GM21619 (cell line): ENCODE results near the gene ACOT4.
"Not testable (repeated sequence)": the region's sequence is repeated elsewhere in the genome, so short reads cannot be mapped to it uniquely, and the experiment has no call there.

Experiments used
- ATAC-seq: cut with Tn5 transposase; IDR thresholded peaks from one replicate; pipeline ENCODE4 v1.9.1; 2021; ENCODE audit not compliant: unreplicated experiment

ACOT4 gene

DNA sequence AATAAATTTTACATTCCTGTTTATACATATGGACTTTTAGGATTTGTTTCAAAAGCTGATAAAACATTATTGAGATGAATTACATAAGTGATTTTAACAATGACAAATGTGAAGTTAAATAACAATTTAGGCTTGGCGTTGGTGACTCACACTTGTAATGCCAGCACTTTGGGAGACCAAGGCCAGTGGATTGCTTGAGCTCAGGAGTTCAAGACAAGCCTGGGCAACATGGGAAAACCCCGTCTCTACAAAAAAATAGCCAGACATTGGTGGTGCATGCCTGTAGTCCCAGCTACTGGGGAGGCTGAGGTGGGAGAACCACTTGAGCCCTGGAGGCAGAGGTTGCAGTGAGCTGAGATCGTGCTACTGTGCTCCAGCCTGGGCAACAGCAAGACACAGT lies 15.3 kb upstream of the ACOT4 start:
- no peak for ATAC-seq

DNA sequence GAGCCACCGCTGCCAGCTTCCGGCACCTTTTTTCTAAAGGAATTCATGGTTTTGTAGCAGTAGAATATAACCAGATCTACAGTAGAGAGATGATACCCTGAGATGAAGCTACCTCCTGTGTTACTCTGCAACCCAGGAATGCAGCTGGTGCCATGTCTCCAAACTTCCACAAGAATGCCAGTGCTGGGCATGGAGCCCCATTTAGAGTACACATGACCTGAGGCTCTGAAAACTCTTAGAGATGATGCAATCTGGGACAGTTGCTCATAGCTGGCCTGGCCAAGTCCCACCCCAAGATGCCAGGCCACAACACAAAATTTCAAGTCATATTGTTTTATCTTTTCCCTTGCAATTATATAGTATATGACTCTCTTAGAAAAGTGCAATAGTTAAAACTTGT lies 14.5 kb upstream of the ACOT4 start:
- not testable (repeated sequence) for ATAC-seq

- not testable (repeated sequence) for ATAC-seq
Observed at GRCh38 chr14:73582102-73582979, 9.3 kb upstream of the ACOT4 start.

- no peak for ATAC-seq
Observed at GRCh38 chr14:73588695-73589094, 3.0 kb upstream of the ACOT4 start.

GRCh38 chr14:73589116-73589515 lies 2.6 kb upstream of the ACOT4 start:
- no peak for ATAC-seq

- ATAC-seq: not testable (repeated sequence)
Observed at GRCh38 chr14:73590673-73591004, 1.0 kb upstream of the ACOT4 start.

GRCh38 chr14:73594491-73594890 lies 2.8 kb downstream of the ACOT4 start:
- ATAC-seq: no peak

DNA sequence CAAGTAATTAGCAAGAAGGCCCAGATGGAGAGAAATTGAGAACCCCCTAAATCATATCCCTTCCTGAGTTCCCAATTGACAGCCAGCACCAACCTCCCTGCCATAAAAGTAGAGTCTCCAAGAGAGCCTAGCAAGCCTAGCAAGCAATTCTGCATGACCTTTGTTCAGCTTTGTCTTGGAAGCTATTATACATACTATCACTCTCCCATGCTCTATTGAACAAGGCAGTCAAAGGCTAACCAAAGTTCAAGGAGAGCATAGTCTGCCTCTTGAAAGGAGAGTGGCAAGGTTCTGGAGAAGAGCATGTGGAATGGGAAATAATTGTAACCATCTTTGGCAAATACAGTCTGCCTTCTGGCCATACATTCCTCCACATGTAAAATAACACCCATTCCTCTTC lies 7.8 kb downstream of the ACOT4 start:
- no peak for ATAC-seq

GRCh38 chr14:73602994-73603393 lies 11.3 kb downstream of the ACOT4 start:
- no peak for ATAC-seq

DNA sequence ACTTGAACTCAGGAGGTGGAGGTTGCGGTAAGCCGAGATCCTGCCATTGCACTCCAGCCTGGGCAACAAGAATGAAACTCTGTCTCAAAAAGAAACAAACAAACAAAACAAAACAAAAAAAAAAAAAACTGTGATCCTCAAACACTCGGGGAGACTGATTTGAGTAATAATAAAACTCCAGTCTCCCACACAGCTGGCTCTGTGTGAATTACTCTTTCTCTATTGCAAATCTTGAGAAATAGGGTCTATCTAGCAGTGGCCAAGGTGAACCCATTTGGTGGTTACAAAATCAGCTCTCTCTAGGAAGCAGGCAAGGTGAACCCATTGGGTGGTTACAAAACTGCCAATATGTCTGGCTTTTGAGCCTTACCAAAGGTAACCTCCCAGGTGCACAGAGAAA lies 14.6 kb downstream of the ACOT4 start:
- no peak for ATAC-seq

- ATAC-seq: no peak
Observed at GRCh38 chr14:73607241-73607640, 15.6 kb downstream of the ACOT4 start.

GRCh38 chr14:73610687-73611086 lies 19.0 kb downstream of the ACOT4 start:
- ATAC-seq: no peak

DNA sequence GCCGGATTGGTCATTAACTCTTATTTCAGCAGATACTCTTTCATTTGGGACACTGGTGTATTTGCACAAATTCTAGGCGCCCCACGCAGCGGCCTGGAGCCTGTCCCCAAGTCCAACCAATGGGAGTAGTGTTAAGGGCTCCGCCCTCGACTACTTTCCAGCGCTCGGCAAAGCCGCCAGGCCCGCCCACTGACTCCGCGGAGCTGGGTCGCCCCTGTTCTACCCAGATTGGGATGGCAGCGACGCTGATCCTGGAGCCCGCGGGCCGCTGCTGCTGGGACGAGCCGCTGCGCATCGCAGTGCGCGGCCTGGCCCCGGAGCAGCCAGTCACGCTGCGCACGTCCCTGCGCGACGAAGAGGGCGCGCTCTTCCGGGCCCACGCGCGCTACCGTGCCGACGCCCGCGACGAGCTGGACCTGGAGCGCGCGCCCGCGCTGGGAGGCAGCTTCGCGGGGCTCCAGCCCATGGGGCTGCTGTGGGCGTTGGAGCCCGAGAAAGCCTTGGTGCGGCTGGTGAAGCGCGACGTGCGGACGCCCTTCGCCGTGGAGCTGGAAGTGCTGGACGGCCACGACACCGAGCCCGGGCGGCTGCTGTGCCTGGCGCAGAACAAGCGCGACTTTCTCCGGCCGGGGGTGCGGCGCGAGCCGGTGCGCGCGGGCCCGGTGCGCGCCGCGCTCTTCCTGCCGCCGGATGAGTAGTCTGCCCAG lies 20.8 kb downstream of the ACOT4 start, which contains the start of gene ACOT6:
Gene ACOT6, plus strand, starts transcription at position 179 of the 707 bp plus-strand sequence. Its CDS starts 55 bp downstream, at position 234.
- ATAC-seq: peak; percentile 79

- ATAC-seq: no peak
Observed at GRCh38 chr14:73613046-73613383, 21.3 kb downstream of the ACOT4 start.

DNA sequence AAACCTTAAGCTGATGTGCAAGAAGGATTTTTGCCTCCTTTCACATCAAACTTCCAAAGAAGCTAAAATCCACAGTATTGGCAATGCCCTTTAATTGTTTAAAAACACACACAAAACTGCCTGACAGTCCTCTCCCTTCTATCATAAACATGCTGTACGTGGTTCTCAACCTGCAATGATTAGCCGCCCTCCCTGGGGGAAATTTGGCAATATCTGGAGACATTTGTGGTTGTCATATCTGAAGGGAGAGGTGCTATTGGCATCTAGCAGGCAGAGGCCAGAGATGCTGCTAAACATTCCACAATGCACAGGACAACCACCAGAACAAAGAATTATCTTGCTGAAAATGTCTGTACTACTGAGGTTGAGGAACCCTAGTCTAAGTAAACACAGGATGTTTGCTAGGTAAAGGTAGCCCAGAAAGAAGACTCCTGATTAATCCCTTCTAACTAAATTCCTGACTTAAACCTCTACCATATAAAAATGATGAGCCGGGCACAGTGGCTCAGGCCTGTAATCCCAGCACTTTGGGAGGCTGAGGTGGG lies 21.8 kb downstream of the ACOT4 start:
- ATAC-seq: no peak

- no peak for ATAC-seq
Observed at GRCh38 chr14:73616831-73617230, 25.2 kb downstream of the ACOT4 start.

DNA sequence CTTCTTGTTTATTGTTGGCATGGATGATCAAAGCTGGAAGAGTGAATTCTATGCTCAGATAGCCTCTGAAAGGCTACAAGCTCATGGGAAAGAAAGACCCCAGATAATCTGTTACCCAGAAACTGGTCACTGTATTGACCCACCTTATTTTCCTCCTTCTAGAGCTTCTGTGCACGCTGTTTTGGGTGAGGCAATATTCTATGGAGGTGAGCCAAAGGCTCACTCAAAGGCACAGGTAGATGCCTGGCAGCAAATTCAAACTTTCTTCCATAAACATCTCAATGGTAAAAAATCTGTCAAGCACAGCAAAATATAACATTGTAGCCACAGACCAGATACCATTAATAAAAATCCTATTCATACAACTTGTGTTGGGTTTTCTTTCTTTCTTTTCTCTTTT lies 27.9 kb downstream of the ACOT4 start:
- ATAC-seq: no peak

GRCh38 chr14:73620268-73620667 lies 28.6 kb downstream of the ACOT4 start:
- no peak for ATAC-seq

DNA sequence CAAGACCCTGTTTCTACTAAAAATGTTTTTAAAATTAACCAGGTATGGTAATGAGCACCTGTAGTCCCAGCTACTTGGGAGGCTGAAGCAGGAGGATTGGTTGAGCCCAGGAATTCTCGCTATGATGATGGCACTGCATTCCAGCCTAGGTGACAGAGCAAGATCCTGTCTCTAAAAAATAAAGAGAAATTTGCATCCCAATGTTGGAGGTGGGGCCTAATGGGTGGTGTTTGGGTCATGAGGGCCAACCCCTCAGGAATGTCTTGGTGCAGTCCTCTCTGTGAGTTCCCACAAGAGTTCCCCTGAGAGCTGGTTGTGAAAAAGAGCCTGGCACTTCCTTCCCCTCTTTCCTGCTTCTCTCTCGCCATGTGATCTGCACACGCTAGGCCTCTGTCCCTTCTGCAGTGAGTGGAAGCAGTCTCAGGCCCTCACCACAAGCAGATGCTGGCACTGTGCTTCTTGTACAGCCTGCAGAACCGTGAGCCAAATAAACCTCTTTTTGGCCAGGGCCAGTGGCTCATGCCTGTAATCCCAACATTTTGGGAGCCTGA lies 31.9 kb downstream of the ACOT4 start:
- ATAC-seq: no peak

- ATAC-seq: no peak
Observed at GRCh38 chr14:73625706-73626105, 34.0 kb downstream of the ACOT4 start.

GRCh38 chr14:73627151-73627558 lies 35.5 kb downstream of the ACOT4 start:
- ATAC-seq: no peak
